Body of pancreas (tissue), 4 donors: ENCODE data around the gene CAB39L. TPM values are rescaled to one million over a fixed set of nuclear protein-coding genes. Genes with fewer than 3 reads are reported as not detected.

ENCODE experiments used
- ATAC-seq: fragments of 150-250 bp; one replicate; pipeline ENCODE4 v1.9.1; 2016
- DNase-seq, 4 donors: peaks; one replicate each; pipeline ENCODE4 v3.0.0-alpha.2; 2019
- H3K27ac ChIP-seq, 4 donors: fragments of 200-600 bp; sonication (generic); 1 replicate in 3 of 4; 2 replicates in 1 of 4; pipeline versions ENCODE4 v1.5.1 to v1.6.1; 2016 to 2019; ENCODE audit warnings: mild to moderate bottlenecking in 1 of 4, mixed read lengths in 1 of 4, moderate library complexity in 1 of 4
- H3K27me3 ChIP-seq, 2 donors: fragments of 200-600 bp; sonication (generic); one replicate each; pipeline ENCODE4 v1.6.0; 2016; ENCODE audit warnings: mild to moderate bottlenecking in 1 of 2
- H3K36me3 ChIP-seq, 2 donors: fragments of 200-600 bp; sonication (generic); replicated peaks in 1 of 2; 2 replicates each; pipeline ENCODE4 v1.5.1; 2016; ENCODE audit warnings: low read depth in 2 of 2; ENCODE audit not compliant: insufficient read depth in 1 of 2
- H3K4me1 ChIP-seq: fragments of 200-600 bp; sonication (generic); one replicate; pipeline ENCODE4 v1.6.0; 2016
- H3K4me3 ChIP-seq, 2 donors: fragments of 200-600 bp; sonication (generic); 1 replicate in 1 of 2; 2 replicates in 1 of 2; pipeline ENCODE4 v1.5.1; 2016 to 2019
- H3K9me3 ChIP-seq, 3 donors: fragments of 200-600 bp; sonication (generic); 1 replicate in 2 of 3; 2 replicates in 1 of 3; pipeline ENCODE4 v1.5.1; 2016
- POLR2A ChIP-seq, 3 donors: fragments of 450-650 bp; IDR thresholded peaks; one replicate each; pipeline ENCODE4 v1.6.1; 2016; ENCODE audit warnings: antibody characterized with exemption in 3 of 3, mild to moderate bottlenecking in 2 of 3
- WGBS, 2 donors: methylation state at CpG; one replicate each; pipeline ENCODE4 v1.1.5; 2017; 5-methylcytosine and 5-hydroxymethylcytosine counted together
- intact Hi-C: fragments of 100-400 bp; cut with DNase I; formaldehyde crosslinking; loops from one replicate; pipeline ENCODE4 v1.15.1; 2023
- total RNA-seq, 2 donors: library from RNA; depleted of rRNA; stranded (reverse); fragments of >200 nt; gene quantifications; one replicate each; pipeline ENCODE4 v1.1.0, GENCODE V29; 2016
- TF ChIP-seq, protein P1 (sequence below), 7 experiments: fragments of 450-650 bp in 4 of 7; fragments of 200-600 bp in 3 of 7; sonication (generic) in 3 of 7; IDR thresholded peaks; one replicate each; pipeline ENCODE4 v1.5.1; 2016 to 2019; ENCODE audit warnings: antibody characterized with exemption in 7 of 7

CAB39L gene
- total RNA-seq, 2 donors from 2014 or later = 6.9 to 13.0 TPM

DNA sequence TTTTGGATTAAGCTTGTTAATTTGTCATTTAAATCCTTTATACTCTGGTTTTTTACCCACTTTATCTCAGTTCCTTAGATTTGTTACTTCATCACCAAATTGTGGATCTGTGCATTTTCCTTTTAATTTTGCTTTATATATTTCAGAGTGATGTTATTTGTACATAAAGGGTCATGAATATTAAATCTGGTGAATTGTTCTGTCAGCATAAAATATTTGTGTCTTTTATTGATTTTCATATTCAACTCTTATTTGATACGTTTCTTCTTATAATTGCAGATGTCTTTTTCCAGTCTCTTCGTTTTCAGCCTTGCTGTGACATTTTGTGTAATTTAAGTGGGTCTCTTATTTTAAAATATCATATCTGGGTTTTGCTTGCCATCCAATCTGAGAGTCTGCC, 4.9 kb upstream of the CAB39L start:
- DNase-seq (no peak), ATAC-seq (no peak)
- Histone ChIP-seq H3K27me3 (no peaks in the 10 kb centered on the region), H3K4me3 (no peak overlapping the region), H3K4me1 (peaks cover 40% of the 10 kb centered on the region), H3K36me3 (no peaks in the 10 kb centered on the region), H3K9me3 (no peaks in the 10 kb centered on the region), H3K27ac (no peak overlapping the region)
- intact Hi-C loops = no loop called here
- TF ChIP-seq POLR2A (IDR thresholded peaks at IDR 0.05) = no peak
- TF ChIP-seq, protein P1, sequence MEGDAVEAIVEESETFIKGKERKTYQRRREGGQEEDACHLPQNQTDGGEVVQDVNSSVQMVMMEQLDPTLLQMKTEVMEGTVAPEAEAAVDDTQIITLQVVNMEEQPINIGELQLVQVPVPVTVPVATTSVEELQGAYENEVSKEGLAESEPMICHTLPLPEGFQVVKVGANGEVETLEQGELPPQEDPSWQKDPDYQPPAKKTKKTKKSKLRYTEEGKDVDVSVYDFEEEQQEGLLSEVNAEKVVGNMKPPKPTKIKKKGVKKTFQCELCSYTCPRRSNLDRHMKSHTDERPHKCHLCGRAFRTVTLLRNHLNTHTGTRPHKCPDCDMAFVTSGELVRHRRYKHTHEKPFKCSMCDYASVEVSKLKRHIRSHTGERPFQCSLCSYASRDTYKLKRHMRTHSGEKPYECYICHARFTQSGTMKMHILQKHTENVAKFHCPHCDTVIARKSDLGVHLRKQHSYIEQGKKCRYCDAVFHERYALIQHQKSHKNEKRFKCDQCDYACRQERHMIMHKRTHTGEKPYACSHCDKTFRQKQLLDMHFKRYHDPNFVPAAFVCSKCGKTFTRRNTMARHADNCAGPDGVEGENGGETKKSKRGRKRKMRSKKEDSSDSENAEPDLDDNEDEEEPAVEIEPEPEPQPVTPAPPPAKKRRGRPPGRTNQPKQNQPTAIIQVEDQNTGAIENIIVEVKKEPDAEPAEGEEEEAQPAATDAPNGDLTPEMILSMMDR (IDR thresholded peaks at IDR 0.05) = no peak
- 78 to 80% methylated on average over 2 of the region's 2 CpGs for WGBS, 2 donors

DNA sequence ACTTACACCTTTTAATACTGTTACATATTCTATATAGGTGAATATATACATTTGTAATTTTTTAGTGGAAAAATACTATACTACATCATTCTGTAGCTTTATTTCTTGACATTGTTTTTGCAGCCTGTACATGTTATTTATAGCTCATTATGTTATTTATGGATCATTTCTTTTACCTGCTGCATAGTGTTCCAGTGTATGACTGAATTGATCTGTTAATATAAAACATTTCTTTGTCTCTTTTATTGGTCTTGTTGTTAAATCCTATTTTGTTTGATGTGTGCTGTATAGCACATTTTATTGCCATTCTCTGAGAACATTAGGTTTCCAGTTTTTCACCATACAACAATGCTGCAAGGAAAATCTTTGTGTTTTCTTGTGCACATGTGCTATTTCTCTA, 2.6 kb upstream of the CAB39L start:
- no peak for TF ChIP-seq POLR2A (IDR thresholded peaks at IDR 0.05)
- TF ChIP-seq, protein P1 (IDR thresholded peaks at IDR 0.05) = no peak
- no peaks in the 10 kb centered on the region for H3K9me3 ChIP-seq
- no peaks in the 10 kb centered on the region for H3K27me3 ChIP-seq
- DNase-seq (no peak), ATAC-seq (no peak)
- H3K36me3 ChIP-seq = no peaks in the 10 kb centered on the region
- H3K27ac ChIP-seq = peak overlapping the region in 2 of 4 donors; percentile 93 to 97
- peaks cover 39% of the 10 kb centered on the region for H3K4me1 ChIP-seq
- intact Hi-C loops = no loop called here
- no peak overlapping the region for H3K4me3 ChIP-seq

DNA sequence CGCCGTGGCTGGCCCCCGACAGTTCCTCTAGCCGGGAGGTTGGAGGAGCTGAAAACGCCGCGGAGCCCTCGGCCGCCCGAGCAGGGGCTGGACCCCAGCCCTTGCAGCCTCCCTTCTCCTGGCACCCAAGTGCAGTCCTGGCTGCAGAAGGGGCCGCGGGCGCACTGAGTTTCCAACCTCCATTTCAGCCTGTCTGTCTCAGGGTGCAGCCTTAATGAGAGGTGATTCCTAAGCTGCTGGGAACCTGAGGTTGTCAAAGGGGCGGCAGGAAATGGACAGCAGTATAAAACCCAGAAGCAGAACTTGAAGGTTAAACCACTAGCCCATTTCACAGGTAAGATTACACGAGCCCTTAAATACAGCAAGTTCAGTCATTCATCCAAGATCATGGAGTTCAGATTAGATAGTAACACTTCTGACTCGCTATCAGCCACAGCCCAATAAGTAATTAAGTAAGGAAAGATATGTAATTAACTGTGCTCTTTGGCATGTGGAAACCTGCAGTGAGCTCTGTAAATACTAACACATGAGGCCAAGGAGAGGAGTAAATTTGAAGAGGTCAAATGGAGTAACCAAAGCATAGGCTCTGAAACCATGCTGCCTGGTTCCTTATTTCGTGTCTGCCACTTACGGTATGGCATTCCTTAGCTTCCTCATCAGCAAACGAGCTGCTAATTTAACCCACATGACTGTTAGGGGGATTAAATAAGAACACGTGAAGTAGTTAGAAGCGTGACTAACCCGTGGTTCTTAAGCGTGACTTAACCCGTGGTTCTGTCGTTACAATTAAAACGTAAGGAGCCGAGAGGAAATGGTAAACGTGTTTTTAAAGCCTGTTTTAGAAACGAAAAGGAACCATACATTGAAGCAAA, 896 bp upstream of the CAB39L start:
- ATAC-seq (peak; percentile 10), DNase-seq (peak in 2 of 4 donors; percentile 31 to 61)
- TF ChIP-seq, protein P1 (IDR thresholded peaks at IDR 0.05) = no peak
- peak in 1 of 3 donors; percentile 24 for TF ChIP-seq POLR2A (IDR thresholded peaks at IDR 0.05)
- Histone ChIP-seq H3K4me1 (peaks cover 39% of the 10 kb centered on the region), H3K9me3 (no peaks in the 10 kb centered on the region), H3K36me3 (no peaks in the 10 kb centered on the region), H3K27ac (peak overlapping the region; percentile 90 to 97 (median 92)), H3K27me3 (no peaks in the 10 kb centered on the region), H3K4me3 (peak overlapping the region; percentile 45 to 75)
- intact Hi-C loops = no loop called here
- 0% methylated on average over 16 to 29 of the region's 29 CpGs for WGBS, 2 donors

DNA sequence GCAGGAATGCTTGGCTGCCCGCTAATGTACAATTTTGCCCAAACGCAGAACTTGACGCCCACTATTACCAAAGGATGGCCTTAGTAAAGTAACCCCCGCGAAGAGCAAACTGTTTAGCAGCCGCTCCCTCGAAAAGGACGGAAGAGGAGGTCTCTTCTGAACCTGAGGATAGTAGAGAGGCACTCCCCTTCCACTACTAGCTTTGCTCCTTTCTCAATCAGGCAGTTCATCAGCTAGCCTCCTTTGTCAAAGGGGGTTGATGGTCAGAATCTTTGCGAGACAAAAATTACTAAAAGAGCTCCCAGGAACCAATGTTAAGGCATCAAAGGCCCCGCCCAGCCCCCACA, 534 bp downstream of the CAB39L start:
- H3K4me3 ChIP-seq = peak overlapping the region; percentile 7 to 67
- 2 to 3% methylated on average over 10 of the region's 10 CpGs for WGBS, 2 donors
- H3K9me3 ChIP-seq = no peaks in the 10 kb centered on the region
- no peak for TF ChIP-seq POLR2A (IDR thresholded peaks at IDR 0.05)
- TF ChIP-seq, protein P1 (IDR thresholded peaks at IDR 0.05) = no peak
- H3K27me3 ChIP-seq = no peaks in the 10 kb centered on the region
- peak overlapping the region; percentile 60 to 97 (median 82) for H3K27ac ChIP-seq
- intact Hi-C loops = no loop called here
- no peak for DNase-seq
- peaks cover 35% of the 10 kb centered on the region for H3K4me1 ChIP-seq
- H3K36me3 ChIP-seq = no peaks in the 10 kb centered on the region
- ATAC-seq = no peak

DNA sequence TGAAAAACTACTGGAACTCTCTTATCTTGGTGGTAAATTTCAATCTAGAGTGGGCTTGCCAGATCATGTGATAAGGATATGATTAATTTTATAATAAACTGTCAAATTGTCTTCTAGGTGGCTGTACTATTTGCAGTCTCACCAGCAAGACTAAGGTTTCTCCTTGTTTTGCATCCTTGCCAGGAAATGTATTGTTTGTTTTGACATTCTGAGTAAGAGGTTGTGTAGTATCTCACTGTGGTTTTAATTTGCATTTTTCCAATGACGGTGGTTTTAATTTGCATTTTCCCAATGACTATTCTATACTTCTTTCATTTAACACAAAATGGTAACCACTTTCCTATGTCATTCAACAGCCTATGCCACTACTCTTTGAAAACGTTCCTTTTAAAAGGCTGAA, 2.0 kb downstream of the CAB39L start:
- no peak for ATAC-seq
- H3K4me3 ChIP-seq = no peak overlapping the region
- no peak for DNase-seq
- 69 to 72% methylated on average over 2 of the region's 2 CpGs for WGBS, 2 donors
- H3K4me1 ChIP-seq = peaks cover 20% of the 10 kb centered on the region
- no peaks in the 10 kb centered on the region for H3K9me3 ChIP-seq
- no peaks in the 10 kb centered on the region for H3K27me3 ChIP-seq
- no peak for TF ChIP-seq POLR2A (IDR thresholded peaks at IDR 0.05)
- intact Hi-C loops = no loop called here
- no peaks in the 10 kb centered on the region for H3K36me3 ChIP-seq
- H3K27ac ChIP-seq = no peak overlapping the region
